ENCODE data around the gene WSB2.
A peak's percentile ranks its signal among the peaks of the same experiment; 100 is the strongest.

The WSB2 gene

GRCh38 chr12:118061873-118062843 is 1.2 kb upstream of the WSB2 start:
- DNase-seq: peak; percentile 32

- no peak for DNase-seq
These were observed 523 bp downstream of the WSB2 start for GRCh38 chr12:118060301-118061010.

- DNase-seq: no peak
These were observed 1.4 kb downstream of the WSB2 start for GRCh38 chr12:118059341-118060191.

- no peak for DNase-seq
These were observed 2.1 kb downstream of the WSB2 start for GRCh38 chr12:118058881-118059280.

- DNase-seq: no peak
These were observed 2.8 kb downstream of the WSB2 start for GRCh38 chr12:118058227-118058626.

- no peak for DNase-seq
These were observed 4.9 kb downstream of the WSB2 start for GRCh38 chr12:118055865-118056773.

- peak; percentile 83 for DNase-seq
These were observed 5.8 kb downstream of the WSB2 start for GRCh38 chr12:118055144-118055557.

GRCh38 chr12:118053071-118053985 is 7.7 kb downstream of the WSB2 start:
- no peak for DNase-seq

- DNase-seq: peak; percentile 58
These were observed 8.5 kb downstream of the WSB2 start for GRCh38 chr12:118052324-118053070.

GRCh38 chr12:118050972-118051910 is 9.7 kb downstream of the WSB2 start:
- DNase-seq: no peak

GRCh38 chr12:118046430-118046829 is 14.5 kb downstream of the WSB2 start:
- no peak for DNase-seq

GRCh38 chr12:118044577-118044976 is 16.4 kb downstream of the WSB2 start:
- no peak for DNase-seq

GRCh38 chr12:118044075-118044474 is 16.9 kb downstream of the WSB2 start:
- DNase-seq: peak; percentile 55

GRCh38 chr12:118042091-118042490 is 18.9 kb downstream of the WSB2 start:
- DNase-seq: no peak

- no peak for DNase-seq
These were observed 22.8 kb downstream of the WSB2 start for GRCh38 chr12:118038137-118038536.

GRCh38 chr12:118036672-118037411 is 24.1 kb downstream of the WSB2 start:
- DNase-seq: no peak

- DNase-seq: peak; percentile 89
These were observed 25.6 kb downstream of the WSB2 start for GRCh38 chr12:118035190-118036041.
